ENCODE measurements around the gene CCDC117.
A peak's percentile ranks its signal among the peaks of the same experiment; 100 is the strongest.

The CCDC117 gene

DNA sequence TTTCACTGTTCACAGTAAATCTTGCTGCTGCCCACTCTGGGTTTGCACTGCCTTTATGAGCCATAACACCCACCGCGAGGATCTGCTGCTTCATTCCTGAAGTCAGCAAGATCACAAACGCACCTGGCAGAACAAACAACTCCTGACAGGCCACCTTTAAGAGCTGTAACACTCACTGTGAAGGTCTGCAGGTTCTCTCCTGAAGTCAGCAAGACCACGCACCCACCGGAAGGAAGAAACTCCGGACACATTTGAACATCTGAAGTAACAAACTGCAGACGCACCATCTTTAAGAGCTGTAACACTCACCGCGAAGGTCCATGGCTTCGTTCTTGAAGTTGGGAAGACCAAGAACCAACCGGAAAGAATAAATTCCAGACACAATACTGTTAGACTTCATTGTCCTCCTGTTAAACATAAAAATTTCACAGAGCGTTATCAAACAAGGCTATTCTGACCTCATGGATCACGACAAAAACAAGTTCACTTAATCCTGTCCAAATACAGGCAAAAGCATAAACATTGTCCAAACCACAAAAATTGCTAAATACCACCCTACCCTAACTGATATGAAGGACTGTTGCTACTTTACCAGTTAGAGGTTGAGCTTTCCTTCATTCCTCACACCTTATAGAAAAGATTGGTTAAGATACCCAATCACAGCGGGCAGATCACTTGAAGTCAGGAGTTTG lies 3.0 kb upstream of the CCDC117 start:
- no peak for DNase-seq (ENCODE audit: extremely low spot score)
- POLR2A ChIA-PET = no interaction called here
- TF ChIP-seq, protein P1, sequence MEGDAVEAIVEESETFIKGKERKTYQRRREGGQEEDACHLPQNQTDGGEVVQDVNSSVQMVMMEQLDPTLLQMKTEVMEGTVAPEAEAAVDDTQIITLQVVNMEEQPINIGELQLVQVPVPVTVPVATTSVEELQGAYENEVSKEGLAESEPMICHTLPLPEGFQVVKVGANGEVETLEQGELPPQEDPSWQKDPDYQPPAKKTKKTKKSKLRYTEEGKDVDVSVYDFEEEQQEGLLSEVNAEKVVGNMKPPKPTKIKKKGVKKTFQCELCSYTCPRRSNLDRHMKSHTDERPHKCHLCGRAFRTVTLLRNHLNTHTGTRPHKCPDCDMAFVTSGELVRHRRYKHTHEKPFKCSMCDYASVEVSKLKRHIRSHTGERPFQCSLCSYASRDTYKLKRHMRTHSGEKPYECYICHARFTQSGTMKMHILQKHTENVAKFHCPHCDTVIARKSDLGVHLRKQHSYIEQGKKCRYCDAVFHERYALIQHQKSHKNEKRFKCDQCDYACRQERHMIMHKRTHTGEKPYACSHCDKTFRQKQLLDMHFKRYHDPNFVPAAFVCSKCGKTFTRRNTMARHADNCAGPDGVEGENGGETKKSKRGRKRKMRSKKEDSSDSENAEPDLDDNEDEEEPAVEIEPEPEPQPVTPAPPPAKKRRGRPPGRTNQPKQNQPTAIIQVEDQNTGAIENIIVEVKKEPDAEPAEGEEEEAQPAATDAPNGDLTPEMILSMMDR (IDR thresholded peaks at IDR 0.05; ENCODE audit: control extremely low read depth, extremely low read depth, low read depth, missing control alignments) = no peak
- CTCF ChIA-PET = interaction anchor here (1.1 kb wide), 1 partner anchor 60 kb away, joined by 4 read pairs; no protein-coding TSS in a partner anchor

DNA sequence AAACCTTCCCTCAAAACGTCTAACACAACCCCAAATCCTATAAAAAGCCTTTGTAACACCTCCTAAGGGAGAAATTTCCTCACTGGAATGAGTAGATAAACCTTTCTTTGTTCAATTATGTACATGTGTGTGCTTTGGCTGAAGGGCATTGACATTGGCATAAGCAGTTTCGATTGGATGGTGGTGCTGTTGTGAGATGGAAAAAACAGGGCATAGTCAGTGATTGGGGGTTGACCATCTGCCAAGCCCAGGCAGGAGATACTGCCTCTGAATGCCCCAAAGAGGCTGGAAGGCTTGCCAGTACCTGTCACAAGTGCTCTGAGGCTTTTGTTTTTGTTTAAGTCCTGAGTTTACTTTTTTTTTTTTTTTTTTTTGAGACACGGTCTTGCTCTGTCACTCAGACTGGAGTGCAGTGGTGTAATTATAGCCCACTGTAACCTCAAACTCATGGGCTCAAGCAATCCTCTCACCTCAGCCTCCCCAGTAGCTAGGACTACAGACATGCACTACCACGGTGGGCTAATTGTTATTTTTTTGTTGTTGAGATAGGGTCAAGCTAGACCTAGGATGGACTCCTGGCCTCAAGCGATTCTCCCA lies 1.2 kb upstream of the CCDC117 start:
- ChIA-PET POLR2A (no interaction called here), CTCF (interaction anchor here (1.1 to 1.7 kb wide), 2 partner anchors 10 to 23 kb away, joined by 3 to 5 read pairs; no protein-coding TSS in a partner anchor)
- no peak for DNase-seq (ENCODE audit: extremely low spot score)
- TF ChIP-seq, protein P1 (IDR thresholded peaks at IDR 0.05; ENCODE audit: control extremely low read depth, extremely low read depth, low read depth, missing control alignments) = no peak

DNA sequence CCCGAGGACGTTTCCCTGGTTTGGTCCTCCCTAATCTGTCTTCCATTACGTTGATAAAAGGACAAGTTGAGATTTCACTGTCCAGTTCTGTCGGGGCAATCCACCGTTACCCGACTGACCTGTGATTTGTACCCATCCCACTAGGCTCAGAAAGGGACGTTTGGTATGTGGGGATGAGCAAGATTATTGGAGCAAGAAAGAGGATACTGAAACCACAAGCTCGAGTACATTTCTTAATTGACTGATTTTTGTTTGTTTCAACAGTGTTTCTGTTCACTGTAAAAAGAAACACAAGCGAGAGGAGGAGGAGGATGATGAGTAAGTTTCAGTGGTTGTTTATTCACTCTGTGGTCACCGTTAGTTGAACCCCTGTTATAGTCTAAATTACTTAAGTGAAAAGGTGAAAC lies 969 bp downstream of the CCDC117 start:
- TF ChIP-seq, protein P1 (IDR thresholded peaks at IDR 0.05; ENCODE audit: control extremely low read depth, extremely low read depth, low read depth, missing control alignments) = no peak
- ChIA-PET POLR2A (interaction anchor here (0.5 to 2.2 kb wide), 4 partner anchors 12 to 154 kb away, joined by 3 to 11 read pairs (median 3); no protein-coding TSS in a partner anchor), CTCF (interaction anchor here (0.6 to 3.3 kb wide), 10 partner anchors 9 to 173 kb away, joined by 3 to 14 read pairs (median 4); no protein-coding TSS in a partner anchor)
- peak; percentile 53 for DNase-seq (ENCODE audit: extremely low spot score)

DNA sequence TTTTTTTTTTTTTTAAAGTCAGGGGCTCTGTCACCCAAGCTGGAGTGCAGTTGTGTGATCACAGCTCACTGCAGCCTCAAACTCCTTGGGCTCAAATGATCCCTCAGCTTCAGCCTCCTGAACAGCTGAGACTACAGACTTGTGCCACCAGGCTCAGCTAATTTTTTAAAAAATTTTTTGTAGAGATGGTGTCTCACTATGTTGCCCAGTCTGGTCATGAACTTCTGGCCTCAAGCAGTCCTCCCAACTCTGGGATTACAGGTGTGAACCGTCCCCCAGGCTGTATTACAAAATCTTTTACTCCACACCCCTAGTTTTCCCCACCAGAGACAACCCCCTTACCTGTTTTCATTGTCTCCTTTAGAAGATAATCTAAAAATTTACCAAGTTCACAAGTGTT lies 1.9 kb downstream of the CCDC117 start:
- ChIA-PET CTCF (interaction anchor here (1.6 to 3.3 kb wide), 2 partner anchors 14 to 16 kb away, joined by 4 to 13 read pairs; no protein-coding TSS in a partner anchor), POLR2A (interaction anchor here (0.6 to 2.2 kb wide), 2 partner anchors 11 to 18 kb away, joined by 7 to 11 read pairs; no protein-coding TSS in a partner anchor)
- TF ChIP-seq, protein P1 (IDR thresholded peaks at IDR 0.05; ENCODE audit: control extremely low read depth, extremely low read depth, low read depth, missing control alignments) = no peak
- DNase-seq (ENCODE audit: extremely low spot score) = no peak

DNA sequence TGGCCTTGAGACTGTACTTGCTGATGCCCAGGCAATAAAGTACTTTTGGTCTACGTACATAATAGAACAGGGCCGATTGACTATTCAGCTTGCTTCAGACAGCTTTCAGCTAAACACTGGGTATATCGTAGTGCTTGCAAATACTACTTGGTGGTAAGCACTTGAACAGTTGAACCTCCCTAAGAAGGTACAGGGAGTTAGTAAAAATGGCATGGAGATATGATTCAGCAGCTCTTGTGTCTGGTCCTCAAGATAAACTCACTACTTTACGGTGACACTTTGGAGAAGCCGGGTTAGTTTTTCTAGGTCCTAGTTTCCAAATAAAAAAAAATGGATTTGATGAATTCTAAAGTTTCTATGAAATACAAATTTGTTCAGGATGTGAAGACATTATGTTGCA lies 7.3 kb downstream of the CCDC117 start:
- no peak for DNase-seq (ENCODE audit: extremely low spot score)
- CTCF ChIA-PET = interaction anchor here (1.0 kb wide), 2 partner anchors 15 to 49 kb away, joined by 3 read pairs; no protein-coding TSS in a partner anchor
- TF ChIP-seq, protein P1 (IDR thresholded peaks at IDR 0.05; ENCODE audit: control extremely low read depth, extremely low read depth, low read depth, missing control alignments) = no peak
- POLR2A ChIA-PET = no interaction called here

DNA sequence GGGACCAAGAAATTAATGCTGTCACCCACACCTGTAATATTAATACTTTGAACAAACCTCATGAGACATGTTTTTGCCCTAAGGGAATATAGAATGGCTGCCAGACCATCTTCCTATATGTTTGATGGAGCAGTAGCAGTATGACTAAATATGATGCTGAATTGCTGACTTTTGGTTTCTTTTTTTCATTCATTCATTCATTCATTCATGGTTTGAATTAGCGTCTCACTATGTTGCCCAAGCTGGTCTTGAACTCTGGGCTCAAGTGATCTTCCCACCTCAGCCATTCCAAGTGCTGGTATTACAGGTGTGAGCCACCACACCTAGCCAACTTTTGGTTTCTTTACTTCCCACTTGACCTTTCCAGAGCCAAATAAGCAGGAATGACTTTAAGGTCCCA lies 7.8 kb downstream of the CCDC117 start:
- TF ChIP-seq, protein P1 (IDR thresholded peaks at IDR 0.05; ENCODE audit: control extremely low read depth, extremely low read depth, low read depth, missing control alignments) = no peak
- ChIA-PET POLR2A (no interaction called here), CTCF (interaction anchor here (0.8 to 1.0 kb wide), 3 partner anchors 26 to 760 kb away, joined by 3 read pairs; no protein-coding TSS in a partner anchor)
- no peak for DNase-seq (ENCODE audit: extremely low spot score)
